SHP77 (cell line): ENCODE measurements around the gene TSPEAR.

Experiments used
- DNase-seq, 2 experiments: peaks; one replicate each; lab custom pipeline; 2025; lab: John Stamatoyannopoulos, UW

TSPEAR gene

GRCh38 chr21:44740742-44741141 lies 29.4 kb upstream of the TSPEAR start:
- no peak for DNase-seq

- DNase-seq: no peak
These were observed 27.9 kb upstream of the TSPEAR start for GRCh38 chr21:44739316-44739715.

- DNase-seq: no peak
These were observed 27.2 kb upstream of the TSPEAR start for GRCh38 chr21:44738621-44739020.

GRCh38 chr21:44737706-44738354 lies 26.5 kb upstream of the TSPEAR start:
- DNase-seq: no peak

- DNase-seq: peak; percentile 96 to 98
These were observed 25.1 kb upstream of the TSPEAR start for GRCh38 chr21:44736291-44737004.

- peak; percentile 46 to 54 for DNase-seq
These were observed 24.4 kb upstream of the TSPEAR start for GRCh38 chr21:44735821-44736220.

GRCh38 chr21:44734841-44735240 lies 23.5 kb upstream of the TSPEAR start:
- DNase-seq: peak; percentile 42 to 59

GRCh38 chr21:44734026-44734745 lies 22.8 kb upstream of the TSPEAR start:
- no peak for DNase-seq

- no peak for DNase-seq
These were observed 21.6 kb upstream of the TSPEAR start for GRCh38 chr21:44732956-44733355.

GRCh38 chr21:44732263-44732662 lies 20.9 kb upstream of the TSPEAR start:
- DNase-seq: no peak

GRCh38 chr21:44730951-44731579 lies 19.7 kb upstream of the TSPEAR start:
- no peak for DNase-seq

GRCh38 chr21:44730028-44730395 lies 18.6 kb upstream of the TSPEAR start:
- DNase-seq: no peak

- no peak for DNase-seq
These were observed 18.1 kb upstream of the TSPEAR start for GRCh38 chr21:44729336-44730027.

GRCh38 chr21:44728716-44729115 lies 17.3 kb upstream of the TSPEAR start:
- DNase-seq: no peak

GRCh38 chr21:44727757-44728156 lies 16.4 kb upstream of the TSPEAR start:
- DNase-seq: no peak

- DNase-seq: no peak
These were observed 15.9 kb upstream of the TSPEAR start for GRCh38 chr21:44727321-44727720.

- no peak for DNase-seq
These were observed 15.5 kb upstream of the TSPEAR start for GRCh38 chr21:44726826-44727225.

- no peak for DNase-seq
These were observed 13.6 kb upstream of the TSPEAR start for GRCh38 chr21:44724926-44725325.

GRCh38 chr21:44724196-44724595 lies 12.8 kb upstream of the TSPEAR start:
- DNase-seq: no peak

GRCh38 chr21:44723177-44724131 lies 12.1 kb upstream of the TSPEAR start:
- DNase-seq: no peak

GRCh38 chr21:44722731-44723130 lies 11.4 kb upstream of the TSPEAR start:
- peak in 1 of 2 experiments; percentile 21 for DNase-seq
